ENCODE data around the gene FNBP1L. TPM values are rescaled to one million over a fixed set of nuclear protein-coding genes. Genes with fewer than 3 reads are reported as not detected.

Gene FNBP1L
- total and polyA plus RNA-seq, 12 donors, result 10.7 to 41.4 (median 23.8) TPM

- ATAC-seq, result no peak
These were observed 27.5 kb upstream of the FNBP1L start for GRCh38 chr1:93420400-93420799.

GRCh38 chr1:93426181-93426580, 21.7 kb upstream of the FNBP1L start:
- no peak for TF ChIP-seq CTCF (IDR thresholded peaks at IDR 0.05)
- Histone ChIP-seq H3K27ac (no peak overlapping the region), H3K9me3 (no peaks in the 10 kb centered on the region), H3K27me3 (no peaks in the 10 kb centered on the region), H3K4me1 (peaks cover 0 to 3% (median 0%) of the 10 kb centered on the region in 9 donors), H3K36me3 (no peaks in the 10 kb centered on the region), H3K4me3 (no peak overlapping the region)
- DNase-seq (no peak), ATAC-seq (peak in 1 of 8 donors; percentile 45)
- intact Hi-C loops (cut with DNase I), result loop anchor here in 1 of 10 donors (5.0 kb wide), 1 partner anchor 124 kb away; no protein-coding TSS in a partner anchor
- 80 to 90% methylated on average over 2 of the region's 2 CpGs for WGBS, 2 donors

More at GRCh38 chr1:93420400-93420799, 27.5 kb upstream of the FNBP1L start:
- Histone ChIP-seq H3K36me3 (no peaks in the 10 kb centered on the region), H3K9me3 (no peaks in the 10 kb centered on the region), H3K27me3 (no peaks in the 10 kb centered on the region), H3K27ac (no peak overlapping the region), H3K4me3 (no peak overlapping the region), H3K4me1 (peaks cover 0 to 9% (median under 1%) of the 10 kb centered on the region in 9 donors)
- TF ChIP-seq CTCF (IDR thresholded peaks at IDR 0.05), result no peak
- WGBS, 2 donors, result 96 to 97% methylated on average over 2 of the region's 2 CpGs
- intact Hi-C loops (cut with DNase I), result no loop called here
- no peak for DNase-seq

- no peaks in the 10 kb centered on the region for H3K36me3 ChIP-seq
- 57 to 70% methylated on average over 3 of the region's 3 CpGs for WGBS, 2 donors
- intact Hi-C loops (cut with DNase I), result loop anchor here in 1 of 10 donors (5.0 kb wide), 1 partner anchor 125 kb away; no protein-coding TSS in a partner anchor
- H3K27ac ChIP-seq, result no peak overlapping the region
- no peaks in the 10 kb centered on the region for H3K27me3 ChIP-seq
- no peak for TF ChIP-seq CTCF (IDR thresholded peaks at IDR 0.05)
- peak; percentile 82 to 98 (median 93) for ATAC-seq
- H3K9me3 ChIP-seq, result no peaks in the 10 kb centered on the region
- peak; percentile 43 to 59 for DNase-seq
- no peak overlapping the region for H3K4me3 ChIP-seq
- H3K4me1 ChIP-seq, result peaks cover 0 to 3% (median 0%) of the 10 kb centered on the region in 9 donors
These were observed 20.3 kb upstream of the FNBP1L start for GRCh38 chr1:93427656-93428055.

GRCh38 chr1:93433407-93433961, 14.4 kb upstream of the FNBP1L start:
- Histone ChIP-seq H3K9me3 (no peaks in the 10 kb centered on the region), H3K4me1 (peaks cover 0 to 3% (median 0%) of the 10 kb centered on the region in 9 donors), H3K36me3 (no peaks in the 10 kb centered on the region), H3K27ac (no peak overlapping the region), H3K27me3 (peaks cover 0 to 6% (median 0%) of the 10 kb centered on the region in 7 donors), H3K4me3 (no peak overlapping the region)
- intact Hi-C loops (cut with DNase I), result loop anchor here in 7 of 10 donors (10.0 kb wide), 4 partner anchors 129 to 411 kb away; no protein-coding TSS in a partner anchor
- WGBS, 2 donors, result 49 to 68% methylated on average over 5 of the region's 5 CpGs
- DNase-seq, result no peak
- TF ChIP-seq CTCF (IDR thresholded peaks at IDR 0.05), result peak in 6 of 9 donors; percentile 21 to 44 (median 30)
- peak; percentile 21 to 64 (median 39) for ATAC-seq
